Measurements from ENCODE around the gene GDAP1L1.
"Not testable (repeated sequence)": the region's sequence is repeated elsewhere in the genome, so short reads cannot be mapped to it uniquely, and the experiment has no call there.

The GDAP1L1 gene

GRCh38 chr20:44228465-44229258, 18.4 kb upstream of the GDAP1L1 start:
- TF ChIP-seq ZFX (IDR thresholded peaks at IDR 0.05; ENCODE audit: borderline replicate concordance) (no peak), CTCF (IDR thresholded peaks at IDR 0.05) (no peak)
- H3K27ac ChIP-seq = no peak overlapping the region

- no peak for TF ChIP-seq CTCF (IDR thresholded peaks at IDR 0.05)
- TF ChIP-seq ZFX (IDR thresholded peaks at IDR 0.05; ENCODE audit: borderline replicate concordance) = no peak
- H3K27ac ChIP-seq = no peak overlapping the region
Measured at GRCh38 chr20:44231193-44231592, 15.9 kb upstream of the GDAP1L1 start.

- TF ChIP-seq CTCF (IDR thresholded peaks at IDR 0.05) = no peak
- no peak for TF ChIP-seq ZFX (IDR thresholded peaks at IDR 0.05; ENCODE audit: borderline replicate concordance)
- H3K27ac ChIP-seq = no peak overlapping the region
Measured at GRCh38 chr20:44231713-44232468, 15.2 kb upstream of the GDAP1L1 start.

- not testable (repeated sequence) for H3K27ac ChIP-seq
Measured at GRCh38 chr20:44232469-44232856, 14.6 kb upstream of the GDAP1L1 start.

GRCh38 chr20:44233436-44234016, 13.6 kb upstream of the GDAP1L1 start:
- H3K27ac ChIP-seq = no peak overlapping the region
- no peak for TF ChIP-seq ZFX (IDR thresholded peaks at IDR 0.05; ENCODE audit: borderline replicate concordance)
- no peak for TF ChIP-seq CTCF (IDR thresholded peaks at IDR 0.05)

GRCh38 chr20:44234566-44235317, 12.4 kb upstream of the GDAP1L1 start:
- H3K27ac ChIP-seq = no peak overlapping the region
- TF ChIP-seq CTCF (IDR thresholded peaks at IDR 0.05) (no peak), ZFX (IDR thresholded peaks at IDR 0.05; ENCODE audit: borderline replicate concordance) (no peak)

GRCh38 chr20:44235702-44236101, 11.4 kb upstream of the GDAP1L1 start:
- no peak for TF ChIP-seq CTCF (IDR thresholded peaks at IDR 0.05)

GRCh38 chr20:44236840-44237239, 10.3 kb upstream of the GDAP1L1 start:
- not testable (repeated sequence) for H3K27ac ChIP-seq

More at GRCh38 chr20:44235702-44236101, 11.4 kb upstream of the GDAP1L1 start:
- H3K27ac ChIP-seq = no peak overlapping the region

Data from 22Rv1 (cell line).